Endodermal cell (in vitro differentiated cells): ENCODE results near the gene ZNF396. TPM values are rescaled to one million over a fixed set of nuclear protein-coding genes. Genes with fewer than 3 reads are reported as not detected.
A peak's percentile ranks its signal among the peaks of the same experiment; 100 is the strongest.

ENCODE experiments used
- DNase-seq: peaks from one replicate; pipeline ENCODE4 v3.0.0-alpha.2; 2017
- H3K27ac ChIP-seq: 2 replicates; pipeline ENCODE4 v1.5.1; 2013; ENCODE audit warnings: mild to moderate bottlenecking, low read depth, low read length, moderate library complexity
- H3K27me3 ChIP-seq: 2 replicates; pipeline ENCODE4 v1.6.1; 2013; ENCODE audit warnings: mild to moderate bottlenecking, low read length, moderate library complexity; ENCODE audit not compliant: insufficient read depth, control insufficient read depth, poor library complexity, severe bottlenecking
- H3K36me3 ChIP-seq: 2 replicates; pipeline ENCODE4 v1.7.0; 2013; ENCODE audit warnings: mild to moderate bottlenecking, low read length, moderate library complexity; ENCODE audit not compliant: control insufficient read depth, insufficient read depth
- H3K4me1 ChIP-seq: one replicate; pipeline ENCODE4 v1.7.0; 2013; ENCODE audit warnings: low read length; ENCODE audit not compliant: control insufficient read depth, insufficient read depth
- H3K4me3 ChIP-seq: 2 replicates; pipeline ENCODE4 v1.5.1; 2013; ENCODE audit warnings: mild to moderate bottlenecking, low read length, moderate library complexity
- H3K9ac ChIP-seq: 2 replicates; pipeline ENCODE4 v1.6.1; 2013; ENCODE audit warnings: mild to moderate bottlenecking, low read length, moderate library complexity; ENCODE audit not compliant: poor library complexity, severe bottlenecking; ENCODE audit errors: extremely low read depth
- H3K9me3 ChIP-seq: 2 replicates; pipeline ENCODE4 v1.6.1; 2013; ENCODE audit warnings: mild to moderate bottlenecking, low read length, moderate library complexity; ENCODE audit not compliant: control insufficient read depth
- H3K27ac Mint-ChIP-seq: 2 replicates; pipeline ENCODE4 v1.8.0; 2020; ENCODE audit warnings: mixed read lengths
- H3K27me3 Mint-ChIP-seq: 2 replicates; pipeline ENCODE4 v1.8.0; 2021; ENCODE audit warnings: mild to moderate bottlenecking, mixed read lengths; ENCODE audit not compliant: insufficient read depth
- H3K36me3 Mint-ChIP-seq: 2 replicates; pipeline ENCODE4 v1.8.0; 2020; ENCODE audit warnings: low read depth, mixed read lengths
- H3K4me1 Mint-ChIP-seq: 2 replicates; pipeline ENCODE4 v1.8.0; 2020; ENCODE audit warnings: mixed read lengths
- H3K4me3 Mint-ChIP-seq: 2 replicates; pipeline ENCODE4 v1.8.0; 2020; ENCODE audit warnings: mild to moderate bottlenecking, moderate library complexity, mixed read lengths
- H3K9me3 Mint-ChIP-seq: 2 replicates; pipeline ENCODE4 v1.8.0; 2020; ENCODE audit warnings: mild to moderate bottlenecking, mixed read lengths
- WGBS, 2 experiments: methylation state at CpG; one replicate each; pipeline versions ENCODE4 v1.1.5 to v1.1.7; 2013; ENCODE audit warnings: missing lambda C conversion rate in 2 of 2, mixed read lengths in 1 of 2; ENCODE audit not compliant: insufficient coverage in 1 of 2, insufficient read length in 1 of 2; 5-methylcytosine and 5-hydroxymethylcytosine counted together
- total RNA-seq, 2 donors: library from RNA; stranded (reverse); fragmentation: NEBNext Ultra II Directional in 1 of 2; extraction: Animal tissue kit (Norgen Biotek cat#: 25700) in 1 of 2; gene quantifications; 2 replicates in 1 of 2; 3 replicates in 1 of 2; pipeline ENCODE4 v1.2.1, GENCODE V29; 2021
- TF ChIP-seq, protein P1 (sequence below): fragments of 200-600 bp; sonication (generic); conservative IDR thresholded peaks from 2 replicates; pipeline ENCODE4 v1.5.0; 2021; ENCODE audit warnings: antibody characterized with exemption, mild to moderate bottlenecking

Gene ZNF396
- total RNA-seq, 2 donors from 2014 or later = 5.4 to 8.5 TPM

DNA sequence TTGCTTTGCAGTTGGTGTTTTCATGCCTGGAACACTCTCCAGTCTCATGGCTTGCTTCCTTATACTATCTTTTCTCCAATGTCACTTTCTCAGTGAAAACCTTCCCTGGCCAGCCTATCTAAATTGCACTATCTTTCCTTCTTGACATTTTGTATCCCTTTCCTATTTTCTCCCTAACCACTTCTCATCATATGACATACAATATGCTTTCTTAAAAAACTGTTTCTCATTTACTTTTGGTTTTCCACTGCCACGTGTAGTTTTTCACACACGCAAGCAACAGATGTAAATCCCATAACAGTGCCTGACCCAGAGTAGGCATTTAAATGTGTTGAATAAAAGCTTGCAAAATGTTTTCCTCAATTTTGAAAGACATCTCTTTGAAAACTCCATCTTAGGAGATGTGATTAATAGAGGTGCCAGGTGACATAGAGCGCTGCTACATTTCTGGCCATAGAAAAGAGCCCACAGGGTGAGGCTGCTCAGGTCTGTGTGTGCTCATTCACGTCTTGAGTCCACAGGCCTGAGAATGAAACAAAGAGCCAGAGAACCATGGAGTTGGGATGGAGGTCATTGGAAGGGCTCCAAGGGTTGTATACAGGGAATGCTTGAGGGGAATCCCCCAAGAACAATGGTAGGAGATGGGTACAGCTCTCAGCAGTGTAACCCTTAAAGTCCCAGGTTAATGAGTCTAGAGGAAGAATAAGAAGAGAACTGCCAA, 45.6 kb downstream of the ZNF396 start:
- Histone ChIP-seq H3K9me3 (no peaks in the 10 kb centered on the region), H3K4me3 (no peak overlapping the region), H3K36me3 (peaks cover 50% of the 10 kb centered on the region), H3K27me3 (no peaks in the 10 kb centered on the region), H3K9ac (no peak overlapping the region), H3K4me1 (no peaks in the 10 kb centered on the region), H3K27ac (peak overlapping the region; percentile 18)
- Mint-ChIP-seq H3K36me3 (peaks cover 40% of the 10 kb centered on the region), H3K4me1 (no peaks in the 10 kb centered on the region), H3K4me3 (no peak overlapping the region), H3K27ac (no peak overlapping the region), H3K27me3 (no peaks in the 10 kb centered on the region), H3K9me3 (no peaks in the 10 kb centered on the region)
- WGBS, 2 experiments = 90 to 92% methylated on average over 2 to 4 of the region's 4 CpGs
- TF ChIP-seq, protein P1, sequence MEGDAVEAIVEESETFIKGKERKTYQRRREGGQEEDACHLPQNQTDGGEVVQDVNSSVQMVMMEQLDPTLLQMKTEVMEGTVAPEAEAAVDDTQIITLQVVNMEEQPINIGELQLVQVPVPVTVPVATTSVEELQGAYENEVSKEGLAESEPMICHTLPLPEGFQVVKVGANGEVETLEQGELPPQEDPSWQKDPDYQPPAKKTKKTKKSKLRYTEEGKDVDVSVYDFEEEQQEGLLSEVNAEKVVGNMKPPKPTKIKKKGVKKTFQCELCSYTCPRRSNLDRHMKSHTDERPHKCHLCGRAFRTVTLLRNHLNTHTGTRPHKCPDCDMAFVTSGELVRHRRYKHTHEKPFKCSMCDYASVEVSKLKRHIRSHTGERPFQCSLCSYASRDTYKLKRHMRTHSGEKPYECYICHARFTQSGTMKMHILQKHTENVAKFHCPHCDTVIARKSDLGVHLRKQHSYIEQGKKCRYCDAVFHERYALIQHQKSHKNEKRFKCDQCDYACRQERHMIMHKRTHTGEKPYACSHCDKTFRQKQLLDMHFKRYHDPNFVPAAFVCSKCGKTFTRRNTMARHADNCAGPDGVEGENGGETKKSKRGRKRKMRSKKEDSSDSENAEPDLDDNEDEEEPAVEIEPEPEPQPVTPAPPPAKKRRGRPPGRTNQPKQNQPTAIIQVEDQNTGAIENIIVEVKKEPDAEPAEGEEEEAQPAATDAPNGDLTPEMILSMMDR = no peak
- DNase-seq = no peak

DNA sequence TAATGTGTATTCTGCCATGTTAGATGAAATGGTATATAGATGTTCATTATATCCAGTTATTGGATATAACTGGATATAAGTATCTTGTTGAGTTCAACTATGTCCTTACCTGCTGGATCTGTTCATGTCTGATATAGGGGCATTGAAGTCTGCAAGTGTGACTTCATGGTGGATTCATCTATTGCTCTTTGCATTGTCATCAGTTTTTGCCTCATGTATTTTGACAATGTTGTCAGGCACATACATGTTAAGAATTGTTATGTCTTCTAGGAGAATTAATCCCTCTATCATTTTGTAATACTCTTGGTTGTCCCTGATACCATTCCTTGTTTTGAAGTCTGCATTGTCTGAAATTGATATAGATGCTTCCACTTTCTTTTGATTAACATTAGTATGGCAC, 48.3 kb downstream of the ZNF396 start:
- TF ChIP-seq, protein P1 = no peak

DNA sequence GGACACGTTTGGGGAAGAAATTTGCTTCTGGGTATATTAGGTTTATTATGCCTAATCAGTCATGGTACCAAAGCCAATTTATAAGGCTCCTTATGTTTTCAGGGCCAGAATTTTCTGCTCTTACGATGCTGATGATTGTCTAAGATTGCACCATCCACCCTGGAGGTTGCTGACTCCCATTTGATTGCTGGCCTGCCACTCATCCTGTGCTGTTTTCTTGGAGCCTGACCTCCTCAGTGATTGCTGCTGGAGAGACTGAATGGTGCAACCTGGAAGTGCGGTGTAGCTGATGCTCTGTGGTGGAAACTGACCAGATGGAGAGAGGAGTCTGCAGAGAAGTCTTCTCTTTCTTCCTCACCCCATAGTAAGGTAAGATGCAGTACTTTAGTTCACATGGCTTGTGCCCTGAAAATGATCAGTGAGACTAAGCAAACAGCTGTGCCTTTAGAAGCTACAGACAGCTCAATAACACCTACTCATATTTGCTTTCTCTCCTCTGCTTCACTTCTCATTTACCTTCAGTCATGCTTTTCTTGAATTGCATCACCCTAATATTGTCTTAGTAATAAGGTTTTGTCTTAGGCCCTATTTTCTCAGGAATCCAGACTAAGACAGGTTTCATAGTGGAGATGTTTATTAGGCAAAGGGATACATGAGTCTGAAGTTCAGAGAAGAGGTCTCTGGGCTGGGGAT, 50.3 kb downstream of the ZNF396 start:
- H3K9me3 ChIP-seq = no peaks in the 10 kb centered on the region
- no peak overlapping the region for H3K9ac ChIP-seq
- Mint-ChIP-seq H3K36me3 (no peaks in the 10 kb centered on the region), H3K27me3 (no peaks in the 10 kb centered on the region), H3K4me3 (no peak overlapping the region), H3K4me1 (no peaks in the 10 kb centered on the region), H3K9me3 (no peaks in the 10 kb centered on the region), H3K27ac (no peak overlapping the region)
- H3K36me3 ChIP-seq = peaks cover 5% of the 10 kb centered on the region
- WGBS, 2 experiments = 67 to 82% methylated on average over 2 to 3 of the region's 3 CpGs
- no peaks in the 10 kb centered on the region for H3K4me1 ChIP-seq
- TF ChIP-seq, protein P1 = no peak
- DNase-seq = peak; percentile 43
- no peak overlapping the region for H3K27ac ChIP-seq
- H3K4me3 ChIP-seq = no peak overlapping the region
- no peaks in the 10 kb centered on the region for H3K27me3 ChIP-seq

More for the DNA sequence above, 48.3 kb downstream of the ZNF396 start:
- no peaks in the 10 kb centered on the region for H3K27me3 Mint-ChIP-seq
- no peaks in the 10 kb centered on the region for H3K4me1 Mint-ChIP-seq
- Histone ChIP-seq H3K4me3 (no peak overlapping the region), H3K36me3 (peaks cover 24% of the 10 kb centered on the region), H3K27me3 (no peaks in the 10 kb centered on the region), H3K9me3 (no peaks in the 10 kb centered on the region), H3K27ac (no peak overlapping the region), H3K9ac (no peak overlapping the region), H3K4me1 (no peaks in the 10 kb centered on the region)
- H3K4me3 Mint-ChIP-seq = no peak overlapping the region
- no peak overlapping the region for H3K27ac Mint-ChIP-seq
- H3K36me3 Mint-ChIP-seq = peaks cover 15% of the 10 kb centered on the region
- no peaks in the 10 kb centered on the region for H3K9me3 Mint-ChIP-seq
- no peak for DNase-seq
